HL-60/S4 (cell line): ENCODE data around the gene ABHD8.

Experiments used
- in situ Hi-C: fragments of 300-500 bp; cut with MboI; formaldehyde crosslinking; loops from 2 replicates; pipeline ENCODE4 v1.14.3; 2022; ENCODE audit warnings: low sequenced_read_pairs

Gene ABHD8

GRCh38 chr19:17321655-17322489 is 18.6 kb upstream of the ABHD8 start:
- in situ Hi-C loops, result no loop called here

- in situ Hi-C loops, result no loop called here
Observed at GRCh38 chr19:17320435-17320834, 17.2 kb upstream of the ABHD8 start.

- in situ Hi-C loops, result no loop called here
Observed at GRCh38 chr19:17319473-17320238, 16.4 kb upstream of the ABHD8 start.

GRCh38 chr19:17318966-17319365 is 15.7 kb upstream of the ABHD8 start:
- in situ Hi-C loops, result no loop called here

- in situ Hi-C loops, result no loop called here
Observed at GRCh38 chr19:17314007-17314593, 10.9 kb upstream of the ABHD8 start.

- in situ Hi-C loops, result no loop called here
Observed at GRCh38 chr19:17312189-17313113, 9.2 kb upstream of the ABHD8 start.

- in situ Hi-C loops, result no loop called here
Observed at GRCh38 chr19:17311455-17312188, 8.4 kb upstream of the ABHD8 start.

- in situ Hi-C loops, result no loop called here
Observed at GRCh38 chr19:17309965-17310461, 6.8 kb upstream of the ABHD8 start.

GRCh38 chr19:17309198-17309964 is 6.2 kb upstream of the ABHD8 start, which contains the start of gene DDA1:
DDA1 (plus strand) TSS chr19:17309563; CDS start chr19:17309655, 92 bp downstream.
- in situ Hi-C loops, result no loop called here

GRCh38 chr19:17307876-17308377 is 4.7 kb upstream of the ABHD8 start:
- in situ Hi-C loops, result no loop called here

GRCh38 chr19:17306285-17306714 is 3.1 kb upstream of the ABHD8 start:
- in situ Hi-C loops, result no loop called here

- in situ Hi-C loops, result no loop called here
Observed at GRCh38 chr19:17305517-17306284, 2.5 kb upstream of the ABHD8 start, which contains the start of gene MRPL34. MRPL34 (plus strand) TSS chr19:17305872; CDS start chr19:17305893, 21 bp downstream.

- in situ Hi-C loops, result no loop called here
Observed at GRCh38 chr19:17305216-17305516, 1.9 kb upstream of the ABHD8 start.

GRCh38 chr19:17304386-17305215 is 1.4 kb upstream of the ABHD8 start:
- in situ Hi-C loops, result no loop called here

GRCh38 chr19:17303940-17304267 is 679 bp upstream of the ABHD8 start:
- in situ Hi-C loops, result no loop called here

- in situ Hi-C loops, result no loop called here
Observed at GRCh38 chr19:17302391-17303166, 646 bp downstream of the ABHD8 start.
